Measurements from ENCODE around the gene C19orf33.

Gene C19orf33

DNA sequence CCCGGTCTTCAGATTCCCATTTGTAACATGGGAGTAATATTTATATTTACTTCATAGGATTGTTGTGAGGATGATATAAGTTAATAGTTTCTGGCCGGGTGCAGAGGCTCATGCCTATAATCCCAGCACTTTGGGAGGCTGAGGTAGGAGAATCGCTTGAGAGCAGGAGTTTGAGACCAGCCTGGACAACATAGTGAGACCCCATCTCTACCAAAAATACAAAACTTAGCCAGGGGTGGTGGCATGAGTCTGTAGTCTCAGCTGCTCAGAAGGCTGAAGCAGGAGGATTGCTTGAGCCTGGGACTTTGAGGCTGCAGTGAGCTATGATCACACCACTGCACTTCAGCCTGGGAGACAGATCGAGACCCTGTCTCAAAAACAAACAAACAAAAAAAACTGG lies 42.8 kb downstream of the C19orf33 start:
- no peak for ATAC-seq

GRCh38 chr19:38350883-38351282 lies 46.8 kb downstream of the C19orf33 start:
- no peak for ATAC-seq

GRCh38 chr19:38351865-38352395 lies 47.9 kb downstream of the C19orf33 start:
- ATAC-seq: no peak

GRCh38 chr19:38352611-38353010 lies 48.6 kb downstream of the C19orf33 start:
- ATAC-seq: no peak
